ENCODE data around the gene TMPRSS9.

The TMPRSS9 gene

DNA sequence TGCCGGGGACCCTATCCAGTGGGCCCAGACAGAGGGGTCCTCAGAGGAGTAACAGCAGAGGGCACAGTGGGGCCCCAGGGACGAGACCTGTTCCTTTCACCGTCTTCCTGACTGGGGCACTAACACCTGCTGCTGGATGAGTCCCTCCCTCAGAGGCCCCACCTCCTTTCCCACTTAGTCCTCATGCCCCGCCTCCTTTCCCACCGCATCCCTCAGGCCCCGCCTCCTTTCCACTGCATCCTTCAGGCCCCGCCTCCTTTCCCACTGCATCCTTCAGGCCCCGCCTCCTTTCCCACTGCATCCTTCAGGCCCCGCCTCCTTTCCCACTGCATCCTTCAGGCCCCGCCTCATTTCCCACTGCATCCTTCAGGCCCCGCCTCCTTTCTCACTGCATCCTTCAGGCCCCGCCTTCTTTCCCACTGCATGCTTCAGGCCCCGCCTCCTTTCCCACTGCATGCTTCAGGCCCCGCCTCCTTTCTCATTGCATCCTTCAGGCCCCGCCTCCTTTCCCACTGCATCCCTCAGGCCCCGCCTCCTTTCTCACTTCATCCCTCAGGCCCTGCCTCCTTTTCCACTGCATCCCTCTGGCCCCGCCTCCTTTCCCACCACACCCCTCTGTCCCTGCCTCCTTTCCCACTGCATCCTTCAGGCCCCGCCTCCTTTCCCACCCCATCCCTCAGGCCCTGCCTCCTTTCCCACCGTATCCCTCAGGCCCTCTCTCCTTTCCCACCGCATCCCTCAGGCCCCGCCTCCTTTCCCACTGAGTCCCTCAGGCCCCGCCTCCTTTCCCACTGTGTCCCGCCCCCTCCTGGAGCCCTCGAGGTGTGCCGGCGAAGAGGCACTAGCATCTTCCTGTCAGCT lies 24.8 kb upstream of the TMPRSS9 start:
- Histone ChIP-seq H3K27me3 (ENCODE audit: control insufficient read depth in 1 of 2, insufficient read depth in 2 of 2, low read length in 2 of 2) (no peaks in the 10 kb centered on the region), H3K4me3 (ENCODE audit: low read depth in 1 of 2, low read length in 2 of 2) (no peak overlapping the region), H3K4me1 (ENCODE audit: control insufficient read depth in 1 of 2, insufficient read depth in 2 of 2, low read length in 2 of 2) (peaks cover 33 to 39% of the 10 kb centered on the region in 2 donors), H3K9me3 (ENCODE audit: control insufficient read depth in 1 of 2, low read length in 2 of 2) (no peaks in the 10 kb centered on the region), H3K36me3 (ENCODE audit: control insufficient read depth in 1 of 2, insufficient read depth in 2 of 2, low read length in 2 of 2) (peaks cover 0 to 23% of the 10 kb centered on the region in 2 donors), H3K9ac (ENCODE audit: low read depth in 1 of 2, low read length in 2 of 2) (no peak overlapping the region), H3K27ac (ENCODE audit: low read depth, low read length) (no peak overlapping the region)

DNA sequence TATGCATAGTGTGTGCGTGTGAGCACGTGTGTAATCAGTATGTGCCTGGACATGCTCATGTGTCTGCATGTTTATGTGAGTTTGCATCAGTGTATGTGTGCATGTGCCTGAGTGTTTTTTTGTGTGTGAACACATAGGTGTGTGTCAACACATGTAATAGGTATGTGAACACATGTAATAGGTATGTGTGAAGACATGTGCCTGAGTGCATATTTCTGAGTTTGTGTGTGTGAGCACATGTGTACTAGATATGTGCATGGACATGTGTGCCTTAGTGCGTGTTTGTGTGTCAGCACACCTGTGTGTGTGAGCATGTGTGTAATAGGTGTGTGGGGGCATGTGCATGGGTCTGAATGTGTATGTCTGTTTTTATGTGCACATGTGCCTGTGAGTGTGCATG lies 24.2 kb upstream of the TMPRSS9 start:
- Histone ChIP-seq H3K36me3 (ENCODE audit: control insufficient read depth in 1 of 2, insufficient read depth in 2 of 2, low read length in 2 of 2) (peaks cover 0 to 23% of the 10 kb centered on the region in 2 donors), H3K4me1 (ENCODE audit: control insufficient read depth in 1 of 2, insufficient read depth in 2 of 2, low read length in 2 of 2) (peaks cover 32% of the 10 kb centered on the region in 2 donors), H3K27me3 (ENCODE audit: control insufficient read depth in 1 of 2, insufficient read depth in 2 of 2, low read length in 2 of 2) (no peaks in the 10 kb centered on the region), H3K27ac (ENCODE audit: low read depth, low read length) (no peak overlapping the region), H3K9ac (ENCODE audit: low read depth in 1 of 2, low read length in 2 of 2) (no peak overlapping the region), H3K9me3 (ENCODE audit: control insufficient read depth in 1 of 2, low read length in 2 of 2) (no peaks in the 10 kb centered on the region), H3K4me3 (ENCODE audit: low read depth in 1 of 2, low read length in 2 of 2) (no peak overlapping the region)

DNA sequence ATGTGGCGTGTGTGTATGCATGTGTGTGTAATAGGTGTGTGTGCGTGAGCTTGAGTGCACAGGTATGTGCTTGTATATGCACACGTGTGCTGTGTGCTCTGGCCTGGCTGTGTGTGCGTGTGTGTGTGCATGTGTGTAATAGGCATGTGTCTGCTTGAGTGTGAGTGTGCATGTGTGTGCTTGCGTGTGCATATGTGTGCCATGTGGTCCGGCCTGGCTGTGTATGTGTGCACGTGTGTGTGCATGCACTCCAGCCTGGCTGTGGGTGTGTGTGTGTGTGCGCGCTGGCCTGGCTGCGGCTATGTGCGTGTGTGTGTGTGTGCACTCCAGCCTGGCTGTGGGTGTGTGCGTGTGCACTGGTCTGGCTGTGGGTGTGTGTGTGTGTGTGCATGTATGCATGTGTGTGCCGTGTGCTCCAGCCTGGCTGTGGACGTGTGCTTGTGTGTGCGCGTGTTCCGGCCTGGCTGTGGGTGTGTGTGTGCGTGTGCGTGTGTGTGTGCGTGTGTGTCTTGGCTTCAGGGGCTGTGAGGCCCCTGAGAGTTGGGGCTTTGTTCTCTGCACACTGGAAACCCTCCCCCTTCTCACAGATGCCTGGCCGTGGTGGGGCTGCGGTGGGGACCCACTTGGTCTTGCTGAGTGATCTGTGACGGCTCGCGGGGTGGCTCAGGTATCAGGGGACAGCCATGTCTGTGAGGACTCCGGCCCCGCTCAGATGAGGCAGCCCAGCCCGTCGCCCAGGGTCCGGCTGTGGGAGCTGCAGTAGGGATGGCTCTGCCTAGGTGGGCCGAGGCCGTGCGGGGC lies 23.3 kb upstream of the TMPRSS9 start:
- Histone ChIP-seq H3K4me1 (ENCODE audit: control insufficient read depth in 1 of 2, insufficient read depth in 2 of 2, low read length in 2 of 2) (peaks cover 23 to 24% of the 10 kb centered on the region in 2 donors), H3K9ac (ENCODE audit: low read depth in 1 of 2, low read length in 2 of 2) (no peak overlapping the region), H3K9me3 (ENCODE audit: control insufficient read depth in 1 of 2, low read length in 2 of 2) (no peaks in the 10 kb centered on the region), H3K27ac (ENCODE audit: low read depth, low read length) (no peak overlapping the region), H3K27me3 (ENCODE audit: control insufficient read depth in 1 of 2, insufficient read depth in 2 of 2, low read length in 2 of 2) (no peaks in the 10 kb centered on the region), H3K36me3 (ENCODE audit: control insufficient read depth in 1 of 2, insufficient read depth in 2 of 2, low read length in 2 of 2) (peaks cover 0 to 28% of the 10 kb centered on the region in 2 donors), H3K4me3 (ENCODE audit: low read depth in 1 of 2, low read length in 2 of 2) (no peak overlapping the region)

DNA sequence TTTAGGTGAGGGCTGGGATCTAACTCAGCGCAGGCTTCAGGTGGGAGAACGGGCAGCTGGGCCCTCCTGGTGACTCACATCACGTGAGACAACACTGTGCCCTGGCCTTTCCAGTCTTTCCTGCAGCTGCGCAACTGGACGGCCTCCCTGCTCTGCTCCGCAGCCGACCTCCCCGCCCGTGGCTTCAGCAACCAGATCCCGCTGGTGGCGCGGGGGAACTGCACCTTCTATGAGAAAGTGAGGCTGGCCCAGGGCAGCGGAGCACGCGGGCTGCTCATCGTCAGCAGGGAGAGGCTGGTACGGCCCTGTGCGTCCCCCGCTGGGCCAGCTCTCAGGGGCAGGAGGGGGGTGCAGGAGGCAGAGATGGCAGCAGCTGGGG lies 22.7 kb upstream of the TMPRSS9 start:
- peaks cover 17 to 19% of the 10 kb centered on the region in 2 donors for H3K4me1 ChIP-seq (ENCODE audit: control insufficient read depth in 1 of 2, insufficient read depth in 2 of 2, low read length in 2 of 2)
- H3K9me3 ChIP-seq (ENCODE audit: control insufficient read depth in 1 of 2, low read length in 2 of 2) = no peaks in the 10 kb centered on the region
- no peaks in the 10 kb centered on the region for H3K27me3 ChIP-seq (ENCODE audit: control insufficient read depth in 1 of 2, insufficient read depth in 2 of 2, low read length in 2 of 2)
- H3K27ac ChIP-seq (ENCODE audit: low read depth, low read length) = no peak overlapping the region
- peaks cover 0 to 28% of the 10 kb centered on the region in 2 donors for H3K36me3 ChIP-seq (ENCODE audit: control insufficient read depth in 1 of 2, insufficient read depth in 2 of 2, low read length in 2 of 2)
- H3K4me3 ChIP-seq (ENCODE audit: low read depth in 1 of 2, low read length in 2 of 2) = no peak overlapping the region
- H3K9ac ChIP-seq (ENCODE audit: low read depth in 1 of 2, low read length in 2 of 2) = no peak overlapping the region

DNA sequence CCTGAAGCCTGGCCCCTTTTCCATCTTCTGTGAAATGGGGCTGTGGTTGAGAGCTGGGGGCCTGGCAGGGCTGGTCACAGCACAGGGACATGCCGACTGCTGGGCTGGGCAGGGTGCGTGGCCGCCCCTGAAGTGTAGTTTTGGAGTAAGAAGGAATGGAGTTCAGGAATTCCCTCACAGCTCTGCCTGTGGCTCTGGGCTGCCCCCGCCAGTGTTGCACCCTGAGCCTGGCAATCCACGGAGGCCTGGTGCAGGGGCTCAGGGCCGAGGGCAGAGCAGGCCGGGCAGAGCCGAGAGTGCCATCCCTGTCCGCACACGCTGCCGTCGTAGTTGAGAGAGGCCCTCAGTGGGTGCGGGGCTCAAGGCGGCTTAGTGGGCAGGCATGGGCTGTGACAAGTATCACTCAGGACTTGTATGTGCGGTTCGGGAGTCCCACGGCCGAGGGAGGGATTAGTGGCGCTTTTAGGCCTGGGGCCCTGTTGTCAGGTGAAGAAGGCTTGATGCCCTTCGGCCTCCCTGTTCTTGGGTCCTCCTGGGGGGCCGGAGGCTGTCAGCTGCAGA lies 21.9 kb upstream of the TMPRSS9 start:
- no peak overlapping the region for H3K9ac ChIP-seq (ENCODE audit: low read depth in 1 of 2, low read length in 2 of 2)

DNA sequence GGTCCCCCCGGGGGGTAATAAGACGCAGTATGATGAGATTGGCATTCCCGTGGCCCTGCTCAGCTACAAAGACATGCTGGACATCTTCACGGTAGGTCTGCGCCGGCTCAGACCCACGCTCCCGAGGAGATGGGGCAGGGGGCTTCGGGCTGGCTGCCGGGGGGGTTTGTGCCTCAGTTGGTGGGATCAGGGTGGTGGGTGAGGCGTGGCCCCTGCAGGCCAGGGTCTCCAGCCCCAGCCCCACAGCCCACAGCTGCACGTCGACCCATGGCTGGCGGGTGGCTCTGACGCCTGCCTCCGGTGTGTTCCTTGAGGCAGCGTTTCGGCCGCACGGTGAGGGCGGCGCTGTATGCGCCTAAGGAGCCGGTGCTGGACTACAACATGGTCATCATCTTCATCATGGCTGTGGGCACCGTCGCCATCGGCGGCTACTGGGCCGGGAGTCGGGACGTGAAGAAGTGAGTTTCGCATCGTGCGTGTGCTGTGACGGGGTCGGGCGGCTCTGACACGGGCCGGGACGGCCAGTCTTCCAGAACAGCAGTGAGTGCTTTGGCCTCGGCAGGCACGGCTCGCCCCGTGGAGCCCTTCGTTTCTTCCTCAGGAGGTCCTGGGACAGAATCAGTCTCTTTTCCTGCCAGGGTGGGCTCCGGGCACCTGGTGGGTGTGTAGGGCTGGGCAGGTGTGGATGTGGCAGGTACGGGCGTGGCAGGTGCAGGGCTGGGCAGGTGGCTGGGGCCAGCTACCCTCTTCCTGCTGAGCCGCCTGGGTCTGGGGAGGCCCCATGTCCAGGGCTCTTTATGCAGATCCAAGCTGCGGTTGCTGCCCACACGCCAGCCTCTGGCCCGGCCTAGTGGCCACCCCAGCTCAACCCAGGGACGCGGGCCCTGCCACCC lies 21.1 kb upstream of the TMPRSS9 start:
- Histone ChIP-seq H3K4me1 (ENCODE audit: control insufficient read depth in 1 of 2, insufficient read depth in 2 of 2, low read length in 2 of 2) (peaks cover 5% of the 10 kb centered on the region in 2 donors), H3K27me3 (ENCODE audit: control insufficient read depth in 1 of 2, insufficient read depth in 2 of 2, low read length in 2 of 2) (no peaks in the 10 kb centered on the region), H3K4me3 (ENCODE audit: low read depth in 1 of 2, low read length in 2 of 2) (no peak overlapping the region), H3K27ac (ENCODE audit: low read depth, low read length) (no peak overlapping the region), H3K9ac (ENCODE audit: low read depth in 1 of 2, low read length in 2 of 2) (no peak overlapping the region), H3K9me3 (ENCODE audit: control insufficient read depth in 1 of 2, low read length in 2 of 2) (no peaks in the 10 kb centered on the region), H3K36me3 (ENCODE audit: control insufficient read depth in 1 of 2, insufficient read depth in 2 of 2, low read length in 2 of 2) (peaks cover 0 to 33% of the 10 kb centered on the region in 2 donors)

More for the DNA sequence above, 21.9 kb upstream of the TMPRSS9 start:
- H3K27me3 ChIP-seq (ENCODE audit: control insufficient read depth in 1 of 2, insufficient read depth in 2 of 2, low read length in 2 of 2) = no peaks in the 10 kb centered on the region
- peaks cover 13% of the 10 kb centered on the region in 2 donors for H3K4me1 ChIP-seq (ENCODE audit: control insufficient read depth in 1 of 2, insufficient read depth in 2 of 2, low read length in 2 of 2)
- no peaks in the 10 kb centered on the region for H3K9me3 ChIP-seq (ENCODE audit: control insufficient read depth in 1 of 2, low read length in 2 of 2)
- peaks cover 0 to 33% of the 10 kb centered on the region in 2 donors for H3K36me3 ChIP-seq (ENCODE audit: control insufficient read depth in 1 of 2, insufficient read depth in 2 of 2, low read length in 2 of 2)
- H3K4me3 ChIP-seq (ENCODE audit: low read depth in 1 of 2, low read length in 2 of 2) = no peak overlapping the region
- H3K27ac ChIP-seq (ENCODE audit: low read depth, low read length) = no peak overlapping the region

DNA sequence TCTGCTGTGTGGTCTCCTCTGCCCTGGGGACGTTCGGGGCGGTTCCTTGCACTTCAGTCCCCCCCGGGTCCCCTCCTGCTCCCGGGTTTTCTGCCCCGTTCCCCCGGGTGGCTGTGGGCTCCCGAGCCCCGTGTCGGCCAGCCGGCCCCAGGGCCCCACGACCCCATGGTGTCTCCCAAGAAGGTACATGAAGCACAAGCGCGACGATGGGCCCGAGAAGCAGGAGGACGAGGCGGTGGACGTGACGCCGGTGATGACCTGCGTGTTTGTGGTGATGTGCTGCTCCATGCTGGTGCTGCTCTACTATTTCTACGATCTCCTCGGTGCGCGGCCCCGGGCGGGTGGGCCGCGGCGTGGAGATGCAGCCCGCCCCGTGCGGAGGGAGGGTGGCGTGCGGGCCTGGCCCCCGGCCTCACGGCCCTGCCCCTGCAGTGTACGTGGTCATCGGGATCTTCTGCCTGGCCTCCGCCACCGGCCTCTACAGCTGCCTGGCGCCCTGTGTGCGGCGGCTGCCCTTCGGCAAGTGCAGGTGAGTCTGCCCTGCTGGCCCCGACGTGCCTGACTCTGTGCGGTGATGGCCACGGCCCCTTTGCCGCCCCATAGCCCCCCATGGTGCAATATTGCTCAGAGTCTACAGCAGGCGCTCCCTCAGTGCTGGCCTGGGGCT lies 20.3 kb upstream of the TMPRSS9 start:
- peaks cover 4 to 38% of the 10 kb centered on the region in 2 donors for H3K36me3 ChIP-seq (ENCODE audit: control insufficient read depth in 1 of 2, insufficient read depth in 2 of 2, low read length in 2 of 2)
- no peak overlapping the region for H3K4me3 ChIP-seq (ENCODE audit: low read depth in 1 of 2, low read length in 2 of 2)
- no peaks in the 10 kb centered on the region for H3K9me3 ChIP-seq (ENCODE audit: control insufficient read depth in 1 of 2, low read length in 2 of 2)
- no peak overlapping the region for H3K27ac ChIP-seq (ENCODE audit: low read depth, low read length)
- no peak overlapping the region for H3K9ac ChIP-seq (ENCODE audit: low read depth in 1 of 2, low read length in 2 of 2)
- H3K27me3 ChIP-seq (ENCODE audit: control insufficient read depth in 1 of 2, insufficient read depth in 2 of 2, low read length in 2 of 2) = no peaks in the 10 kb centered on the region
- H3K4me1 ChIP-seq (ENCODE audit: control insufficient read depth in 1 of 2, insufficient read depth in 2 of 2, low read length in 2 of 2) = no peaks in the 10 kb centered on the region

DNA sequence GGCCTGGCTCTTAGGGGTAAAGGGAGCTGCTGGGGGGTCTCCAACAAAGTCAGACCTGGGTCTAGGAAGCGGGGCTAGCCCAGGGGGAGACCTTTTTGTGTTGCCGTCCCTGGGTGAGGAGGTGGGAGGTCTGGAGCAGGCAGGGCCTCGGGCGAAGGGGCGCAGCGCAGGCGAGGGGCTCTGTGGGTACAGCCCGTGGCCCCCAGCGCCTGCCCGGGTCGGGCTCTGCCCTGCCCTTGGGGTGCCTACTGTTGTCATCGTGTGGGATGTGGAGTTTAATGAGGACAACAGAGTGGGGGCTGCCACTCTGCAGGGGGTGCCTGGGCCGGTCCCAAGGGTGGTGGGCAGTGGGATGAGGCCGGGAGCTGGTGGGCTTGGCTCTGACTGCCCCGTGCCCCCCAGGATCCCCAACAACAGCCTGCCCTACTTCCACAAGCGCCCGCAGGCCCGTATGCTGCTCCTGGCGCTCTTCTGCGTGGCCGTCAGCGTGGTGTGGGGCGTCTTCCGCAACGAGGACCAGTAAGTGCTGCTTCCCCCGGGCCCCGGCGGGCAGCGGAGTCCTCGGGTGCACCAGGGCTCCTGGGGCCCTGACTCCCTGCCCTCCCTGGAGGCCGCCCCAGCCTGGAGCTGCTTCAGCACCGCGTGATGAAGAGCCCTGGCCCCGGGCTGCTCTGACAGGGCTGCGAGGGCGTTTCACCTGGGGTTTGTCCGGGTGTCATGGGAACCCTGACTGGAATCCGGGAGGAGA lies 19.4 kb upstream of the TMPRSS9 start:
- H3K9me3 ChIP-seq (ENCODE audit: control insufficient read depth in 1 of 2, low read length in 2 of 2) = no peaks in the 10 kb centered on the region
- no peak overlapping the region for H3K27ac ChIP-seq (ENCODE audit: low read depth, low read length)
- no peaks in the 10 kb centered on the region for H3K27me3 ChIP-seq (ENCODE audit: control insufficient read depth in 1 of 2, insufficient read depth in 2 of 2, low read length in 2 of 2)
- H3K36me3 ChIP-seq (ENCODE audit: control insufficient read depth in 1 of 2, insufficient read depth in 2 of 2, low read length in 2 of 2) = peaks cover 4 to 43% of the 10 kb centered on the region in 2 donors
- H3K9ac ChIP-seq (ENCODE audit: low read depth in 1 of 2, low read length in 2 of 2) = no peak overlapping the region
- H3K4me1 ChIP-seq (ENCODE audit: control insufficient read depth in 1 of 2, insufficient read depth in 2 of 2, low read length in 2 of 2) = peaks cover under 1 to 1% of the 10 kb centered on the region in 2 donors
- no peak overlapping the region for H3K4me3 ChIP-seq (ENCODE audit: low read depth in 1 of 2, low read length in 2 of 2)
